B cell (primary cell): ENCODE data around the gene NRK. TPM values are rescaled to one million over a fixed set of nuclear protein-coding genes. Genes with fewer than 3 reads are reported as not detected.

Experiments
- ATAC-seq: fragments of 200-7000 bp; cut with Tn5 transposase; one replicate; pipeline ENCODE4 v1.10.0; 2021; ENCODE audit warnings: low read depth, mild to moderate bottlenecking, moderate number of reproducible peaks, moderate library complexity
- CTCF ChIA-PET: fragments of 350-600 bp; sonication (Branson Sonifier 250); formaldehyde crosslinking; loops from one replicate; lab custom pipeline; 2021; ENCODE audit warnings: antibody characterized with exemption, inconsistent platforms; lab: Charles Lee
- POLR2A ChIA-PET: fragments of 350-600 bp; sonication (Branson Sonifier 250); formaldehyde crosslinking; loops from one replicate; lab custom pipeline; 2021; ENCODE audit warnings: antibody characterized with exemption; lab: Charles Lee
- DNase-seq: peaks from one replicate; pipeline ENCODE4 v3.0.0; 2013
- H2AFZ ChIP-seq: 2 replicates; pipeline ENCODE4 v1.6.1; 2012; ENCODE audit warnings: mild to moderate bottlenecking, low read depth, low read length; ENCODE audit not compliant: insufficient read depth, poor library complexity, severe bottlenecking
- H3K27ac ChIP-seq, 2 donors: 1 replicate in 1 of 2; 2 replicates in 1 of 2; pipeline ENCODE4 v1.5.1; 2012 to 2013; ENCODE audit warnings: low read length in 2 of 2, mild to moderate bottlenecking in 2 of 2, moderate library complexity in 1 of 2
- H3K27me3 ChIP-seq, 4 experiments: fragments of 200-600 bp in 1 of 4; sonication (generic) in 1 of 4; replicated peaks in 1 of 4; 1 replicate in 2 of 4; 2 replicates in 2 of 4; pipeline versions ENCODE4 v1.6.1 to v1.7.0; 2013 to 2016; ENCODE audit warnings: low read length in 3 of 4, mild to moderate bottlenecking in 2 of 4, mixed read lengths in 1 of 4, moderate library complexity in 1 of 4; ENCODE audit not compliant: insufficient read depth in 4 of 4, control insufficient read depth in 3 of 4; ENCODE audit errors: control extremely low read depth in 1 of 4
- H3K36me3 ChIP-seq, 2 experiments: replicated peaks in 1 of 2; 1 replicate in 1 of 2; 2 replicates in 1 of 2; pipeline versions ENCODE4 v1.6.1 to v1.7.1; 2013; ENCODE audit warnings: low read length in 1 of 2; ENCODE audit not compliant: insufficient read depth in 2 of 2, control insufficient read depth in 1 of 2; ENCODE audit errors: control extremely low read depth in 1 of 2, extremely low read depth in 1 of 2
- H3K4me1 ChIP-seq, 2 donors: fragments of 200-600 bp in 1 of 2; sonication (generic) in 1 of 2; 1 replicate in 1 of 2; 2 replicates in 1 of 2; pipeline versions ENCODE4 v1.5.1 to v1.6.1; 2013 to 2017; ENCODE audit warnings: low read length in 2 of 2; ENCODE audit not compliant: control insufficient read depth in 2 of 2, insufficient read depth in 2 of 2
- H3K4me2 ChIP-seq: replicated peaks from 2 replicates; pipeline ENCODE3; 2012; ENCODE audit warnings: mild to moderate bottlenecking, low read depth, low read length; ENCODE audit not compliant: poor library complexity, severe bottlenecking
- H3K4me3 ChIP-seq, 5 experiments: fragments of 200-600 bp in 1 of 5; sonication (generic) in 1 of 5; 1 replicate in 3 of 5; 2 replicates in 2 of 5; pipeline versions ENCODE4 v1.5.1 to v1.7.0; 2011 to 2016; ENCODE audit warnings: low read length in 4 of 5, mild to moderate bottlenecking in 4 of 5, low read depth in 2 of 5, control low read depth in 1 of 5, moderate library complexity in 1 of 5; ENCODE audit not compliant: insufficient read depth in 1 of 5; ENCODE audit errors: control extremely low read depth in 1 of 5, extremely low read depth in 1 of 5
- H3K79me2 ChIP-seq: fragments of 200-600 bp; sonication (generic); one replicate; pipeline ENCODE4 v1.6.0; 2016; ENCODE audit warnings: low read length; ENCODE audit not compliant: control insufficient read depth, insufficient read depth
- H3K9ac ChIP-seq: fragments of 200-600 bp; sonication (generic); 2 replicates; pipeline ENCODE4 v1.6.1; 2017; ENCODE audit warnings: mild to moderate bottlenecking, low read length, moderate library complexity
- H3K9me3 ChIP-seq, 3 donors: one replicate each; pipeline versions ENCODE4 v1.6.1 to v1.7.1; 2013; ENCODE audit warnings: low read length in 2 of 3; ENCODE audit not compliant: control insufficient read depth in 2 of 3, insufficient read depth in 1 of 3; ENCODE audit errors: control extremely low read depth in 1 of 3
- H4K20me1 ChIP-seq: 2 replicates; pipeline ENCODE4 v1.6.0; 2012; ENCODE audit warnings: mild to moderate bottlenecking, low read length; ENCODE audit not compliant: insufficient read depth, control insufficient read depth, poor library complexity, severe bottlenecking
- H3K27ac Mint-ChIP-seq: one replicate; pipeline ENCODE4 v1.8.0; 2021; ENCODE audit warnings: mixed read lengths
- H3K27me3 Mint-ChIP-seq: one replicate; pipeline ENCODE4 v1.8.0; 2021; ENCODE audit warnings: mixed read lengths
- H3K4me1 Mint-ChIP-seq: one replicate; pipeline ENCODE4 v1.8.0; 2021; ENCODE audit warnings: mixed read lengths
- H3K4me3 Mint-ChIP-seq: one replicate; pipeline ENCODE4 v1.8.0; 2021; ENCODE audit warnings: mixed read lengths
- H3K9me3 Mint-ChIP-seq: one replicate; pipeline ENCODE4 v1.8.0; 2022; ENCODE audit warnings: mixed read lengths; ENCODE audit not compliant: insufficient read depth
- CTCF ChIP-seq: fragments of 200-600 bp; IDR thresholded peaks from one replicate; pipeline ENCODE4 v1.8.0; 2022; ENCODE audit warnings: antibody characterized with exemption, mild to moderate bottlenecking
- EZH2 ChIP-seq: IDR thresholded peaks from 2 replicates; pipeline ENCODE4 v1.6.1; 2012; ENCODE audit warnings: borderline replicate concordance, low read depth, mild to moderate bottlenecking, moderate library complexity, low read length; ENCODE audit not compliant: insufficient read depth, poor library complexity, severe bottlenecking
- WGBS: methylation state at CpG from one replicate; pipeline ENCODE4 v1.1.5; 2013; ENCODE audit warnings: missing lambda C conversion rate; ENCODE audit not compliant: insufficient coverage; 5-methylcytosine and 5-hydroxymethylcytosine counted together
- intact Hi-C: fragments of 100-400 bp; cut with micrococcal nuclease; formaldehyde crosslinking; loops from one replicate; pipeline ENCODE4 v1.10.0; 2022
- polyA plus RNA-seq: library from polyadenylated mRNA; depleted of rRNA; stranded (reverse); fragments of >200 nt; gene quantifications from 2 replicates; pipeline ENCODE4 v1.2.3, GENCODE V29; 2012
- total RNA-seq, 2 donors: library from RNA; stranded (reverse); fragments of 120-200 nt in 1 of 2; gene quantifications; 1 replicate in 1 of 2; 2 replicates in 1 of 2; pipeline versions ENCODE4 v1.2.3 to v1.2.4, GENCODE V29; 2013 to 2022

NRK gene
- total and polyA plus RNA-seq, 2 donors (not counting 1 experiment from before 2014, with no cell fraction given): not detected

- H2AFZ ChIP-seq: no peak overlapping the region
- no peak for DNase-seq
- H3K9me3 ChIP-seq: no peaks in the 10 kb centered on the region
- TF ChIP-seq CTCF: no peak
- no peak for TF ChIP-seq EZH2
- Mint-ChIP-seq H3K27ac (no peak overlapping the region), H3K9me3 (no peaks in the 10 kb centered on the region), H3K4me3 (no peak overlapping the region), H3K27me3 (no peaks in the 10 kb centered on the region), H3K4me1 (no peaks in the 10 kb centered on the region)
- no peak overlapping the region for H3K9ac ChIP-seq
- no CpG with 5 or more reads among the region's 3 CpGs for WGBS
- H3K4me1 ChIP-seq: no peaks in the 10 kb centered on the region
- no peak overlapping the region for H3K4me2 ChIP-seq
- intact Hi-C loops: no loop called here
- no peaks in the 10 kb centered on the region for H3K79me2 ChIP-seq
- POLR2A ChIA-PET: no interaction called here
- no peak overlapping the region for H3K27ac ChIP-seq
- no peak overlapping the region for H3K4me3 ChIP-seq
- H3K27me3 ChIP-seq: no peaks in the 10 kb centered on the region
- H3K36me3 ChIP-seq: no peaks in the 10 kb centered on the region
- no peak for ATAC-seq
- CTCF ChIA-PET: no interaction called here
- H4K20me1 ChIP-seq: no peaks in the 10 kb centered on the region
Measured at GRCh38 chrX:105870445-105870844, 48.1 kb downstream of the NRK start.

- no peak for TF ChIP-seq EZH2
- TF ChIP-seq CTCF: no peak
Measured at GRCh38 chrX:105872941-105873340, 50.6 kb downstream of the NRK start.

More at GRCh38 chrX:105872941-105873340, 50.6 kb downstream of the NRK start:
- Mint-ChIP-seq H3K4me3 (no peak overlapping the region), H3K27me3 (no peaks in the 10 kb centered on the region), H3K27ac (no peak overlapping the region), H3K9me3 (no peaks in the 10 kb centered on the region), H3K4me1 (no peaks in the 10 kb centered on the region)
- ATAC-seq (no peak), DNase-seq (no peak)
- Histone ChIP-seq H3K4me2 (no peak overlapping the region), H2AFZ (no peak overlapping the region), H3K9ac (no peak overlapping the region), H3K79me2 (no peaks in the 10 kb centered on the region), H3K4me3 (no peak overlapping the region), H4K20me1 (no peaks in the 10 kb centered on the region), H3K9me3 (no peaks in the 10 kb centered on the region), H3K4me1 (no peaks in the 10 kb centered on the region), H3K27me3 (no peaks in the 10 kb centered on the region), H3K27ac (no peak overlapping the region), H3K36me3 (no peaks in the 10 kb centered on the region)
- ChIA-PET CTCF (no interaction called here), POLR2A (no interaction called here)
- WGBS: 50% methylated on average over 1 of the region's 7 CpGs
- intact Hi-C loops: no loop called here
